Activated naive CD8-positive, alpha-beta T cell (primary cell): ENCODE measurements around the gene CLINT1.

Experiments used
- H3K27ac Mint-ChIP-seq: one replicate; pipeline ENCODE4 v1.8.0; 2021; ENCODE audit warnings: mixed read lengths
- H3K27me3 Mint-ChIP-seq: one replicate; pipeline ENCODE4 v1.8.0; 2021; ENCODE audit warnings: mixed read lengths
- H3K36me3 Mint-ChIP-seq: one replicate; pipeline ENCODE4 v1.8.0; 2021; ENCODE audit warnings: mixed read lengths
- H3K4me1 Mint-ChIP-seq: one replicate; pipeline ENCODE4 v1.8.0; 2021; ENCODE audit warnings: low read depth, mixed read lengths
- H3K4me3 Mint-ChIP-seq: one replicate; pipeline ENCODE4 v1.8.0; 2021; ENCODE audit warnings: mild to moderate bottlenecking, mixed read lengths
- H3K9me3 Mint-ChIP-seq: one replicate; pipeline ENCODE4 v1.8.0; 2021; ENCODE audit warnings: low read depth, mixed read lengths

The CLINT1 gene

GRCh38 chr5:157741131-157741530 lies 117.8 kb downstream of the CLINT1 start:
- Mint-ChIP-seq H3K9me3 (no peaks in the 10 kb centered on the region), H3K4me3 (no peak overlapping the region), H3K27me3 (no peaks in the 10 kb centered on the region), H3K4me1 (peaks cover 21% of the 10 kb centered on the region), H3K36me3 (peaks cover 9% of the 10 kb centered on the region), H3K27ac (no peak overlapping the region)

GRCh38 chr5:157740229-157740610 lies 118.7 kb downstream of the CLINT1 start:
- Mint-ChIP-seq H3K4me3 (no peak overlapping the region), H3K9me3 (no peaks in the 10 kb centered on the region), H3K27ac (no peak overlapping the region), H3K27me3 (no peaks in the 10 kb centered on the region), H3K36me3 (peaks cover 9% of the 10 kb centered on the region), H3K4me1 (peaks cover 16% of the 10 kb centered on the region)

GRCh38 chr5:157739388-157740228 lies 119.3 kb downstream of the CLINT1 start:
- Mint-ChIP-seq H3K27ac (no peak overlapping the region), H3K36me3 (peaks cover 9% of the 10 kb centered on the region), H3K4me3 (no peak overlapping the region), H3K27me3 (no peaks in the 10 kb centered on the region), H3K4me1 (peaks cover 12% of the 10 kb centered on the region), H3K9me3 (no peaks in the 10 kb centered on the region)

GRCh38 chr5:157735991-157736390 lies 123.0 kb downstream of the CLINT1 start:
- H3K9me3 Mint-ChIP-seq: no peaks in the 10 kb centered on the region
- H3K27ac Mint-ChIP-seq: no peak overlapping the region
- no peak overlapping the region for H3K4me3 Mint-ChIP-seq
- peaks cover 19% of the 10 kb centered on the region for H3K4me1 Mint-ChIP-seq
- H3K36me3 Mint-ChIP-seq: peaks cover 18% of the 10 kb centered on the region
- H3K27me3 Mint-ChIP-seq: no peaks in the 10 kb centered on the region
